Naive thymus-derived CD4-positive, alpha-beta T cell (primary cell): ENCODE data around the gene LAMTOR2. TPM values are rescaled to one million over a fixed set of nuclear protein-coding genes. Genes with fewer than 3 reads are reported as not detected.

ENCODE experiments used
- ATAC-seq: fragments of 150-1000 bp; cut with Tn5 transposase; 2 replicates; pipeline ENCODE4 v1.10.0; 2021; ENCODE audit warnings: mild to moderate bottlenecking, moderate library complexity
- CTCF ChIA-PET: fragments of 350-600 bp; sonication (Branson Sonifier 250); formaldehyde crosslinking; loops from one replicate; lab custom pipeline; 2021; ENCODE audit warnings: antibody characterized with exemption; lab: Charles Lee
- POLR2A ChIA-PET: fragments of 350-600 bp; sonication (Branson Sonifier 250); formaldehyde crosslinking; loops from one replicate; lab custom pipeline; 2021; ENCODE audit warnings: antibody characterized with exemption, inconsistent platforms; lab: Charles Lee
- DNase-seq, 9 donors: peaks; one replicate each; pipeline versions ENCODE4 v3.0.0 to v3.0.0-alpha.2; 2020 to 2022; ENCODE audit warnings: mixed read lengths in 1 of 9
- H3K27ac ChIP-seq: one replicate; pipeline ENCODE4 v1.7.0; 2013; ENCODE audit warnings: mild to moderate bottlenecking, low read depth, low read length, moderate library complexity
- H3K27me3 ChIP-seq, 2 donors: one replicate each; pipeline ENCODE4 v1.7.0; 2013; ENCODE audit warnings: low read length in 2 of 2, mild to moderate bottlenecking in 2 of 2, moderate library complexity in 2 of 2; ENCODE audit not compliant: control insufficient read depth in 2 of 2, insufficient read depth in 2 of 2
- H3K36me3 ChIP-seq, 3 experiments: 1 replicate in 2 of 3; 2 replicates in 1 of 3; pipeline ENCODE4 v1.7.0; 2013; ENCODE audit warnings: low read length in 3 of 3, mild to moderate bottlenecking in 3 of 3, moderate library complexity in 1 of 3; ENCODE audit not compliant: insufficient read depth in 3 of 3, control insufficient read depth in 2 of 3
- H3K4me1 ChIP-seq, 2 donors: one replicate each; pipeline ENCODE4 v1.7.0; 2013; ENCODE audit warnings: low read length in 2 of 2, mild to moderate bottlenecking in 2 of 2, moderate library complexity in 1 of 2; ENCODE audit not compliant: control insufficient read depth in 2 of 2, insufficient read depth in 2 of 2
- H3K4me3 ChIP-seq: 2 replicates; pipeline ENCODE4 v1.7.0; 2013; ENCODE audit warnings: mild to moderate bottlenecking, low read length
- H3K9me3 ChIP-seq, 3 experiments: 1 replicate in 2 of 3; 2 replicates in 1 of 3; pipeline ENCODE4 v1.7.0; 2013; ENCODE audit warnings: low read length in 3 of 3; ENCODE audit not compliant: control insufficient read depth in 2 of 3
- H3K27ac Mint-ChIP-seq, 9 donors: one replicate each; pipeline ENCODE4 v1.8.0; 2020 to 2022; ENCODE audit warnings: mixed read lengths in 9 of 9, mild to moderate bottlenecking in 8 of 9, moderate library complexity in 5 of 9, inconsistent platforms in 2 of 9
- H3K27me3 Mint-ChIP-seq, 5 donors: one replicate each; pipeline ENCODE4 v1.8.0; 2021 to 2022; ENCODE audit warnings: mixed read lengths in 5 of 5, mild to moderate bottlenecking in 1 of 5
- H3K36me3 Mint-ChIP-seq, 5 donors: one replicate each; pipeline ENCODE4 v1.8.0; 2020 to 2022; ENCODE audit warnings: mixed read lengths in 5 of 5, mild to moderate bottlenecking in 3 of 5, inconsistent platforms in 1 of 5
- H3K4me1 Mint-ChIP-seq, 7 donors: one replicate each; pipeline ENCODE4 v1.8.0; 2020 to 2022; ENCODE audit warnings: mixed read lengths in 7 of 7, mild to moderate bottlenecking in 3 of 7, inconsistent platforms in 1 of 7
- H3K4me3 Mint-ChIP-seq, 10 donors: one replicate each; pipeline ENCODE4 v1.8.0; 2020 to 2022; ENCODE audit warnings: mild to moderate bottlenecking in 10 of 10, mixed read lengths in 10 of 10, moderate library complexity in 6 of 10, inconsistent platforms in 2 of 10
- H3K9me3 Mint-ChIP-seq, 11 donors: one replicate each; pipeline ENCODE4 v1.8.0; 2020 to 2022; ENCODE audit warnings: mixed read lengths in 11 of 11, mild to moderate bottlenecking in 4 of 11, inconsistent platforms in 1 of 11, moderate library complexity in 1 of 11
- intact Hi-C, 2 donors: fragments of 100-400 bp; cut with micrococcal nuclease; formaldehyde crosslinking; loops; one replicate each; pipeline ENCODE4 v1.15.1; 2023
- polyA plus RNA-seq, 2 donors: library from polyadenylated mRNA; unstranded; fragments of 300-500 nt; fragmentation: Illumina TruSeq; gene quantifications; one replicate each; pipeline ENCODE4 v1.2.3, GENCODE V29; 2021
- total RNA-seq, 6 experiments: library from RNA in 5 of 6; stranded (reverse) in 5 of 6; gene quantifications; 1 replicate in 5 of 6; 2 replicates in 1 of 6; pipeline ENCODE4 v1.2.3 and lab custom pipeline; 2021 to 2026

Gene LAMTOR2
- total and polyA plus RNA-seq, 7 experiments from 2014 or later: 13.3 to 97.9 (median 31.2) TPM

GRCh38 chr1:156106624-156107488, 52.3 kb downstream of the LAMTOR2 start:
- H3K4me3 ChIP-seq: peak overlapping the region; percentile 39
- ChIA-PET POLR2A (interaction anchor here (0.7 to 1.8 kb wide), 6 partner anchors 9 to 260 kb away, joined by 3 to 9 read pairs (median 4); partner anchors contain the start of gene PMF1), CTCF (interaction anchor here (0.6 to 1.3 kb wide), 4 partner anchors 10 to 294 kb away, joined by 3 to 5 read pairs (median 4); no protein-coding TSS in a partner anchor)
- Mint-ChIP-seq H3K27me3 (peaks cover 0 to 54% (median 0%) of the 10 kb centered on the region in 5 donors), H3K27ac (peak overlapping the region; percentile 88 to 99 (median 96)), H3K4me1 (peaks cover 12 to 45% (median 25%) of the 10 kb centered on the region in 7 donors), H3K36me3 (peaks cover 0 to 2% (median 0%) of the 10 kb centered on the region in 5 donors), H3K4me3 (peak overlapping the region; percentile 39 to 85 (median 74)), H3K9me3 (no peaks in the 10 kb centered on the region)
- peak overlapping the region; percentile 73 for H3K27ac ChIP-seq
- H3K4me1 ChIP-seq: peaks cover 12 to 38% of the 10 kb centered on the region in 2 donors
- H3K36me3 ChIP-seq: no peaks in the 10 kb centered on the region
- H3K9me3 ChIP-seq: no peaks in the 10 kb centered on the region
- ATAC-seq (no peak), DNase-seq (peak in 1 of 9 donors; percentile 52)
- intact Hi-C loops: loop anchor here (1.0 to 2.0 kb wide), 5 partner anchors 7 to 20 kb away; partner anchors contain the start of gene LMNA (in 2 of the 2)
- H3K27me3 ChIP-seq: peaks cover 0 to 2% of the 10 kb centered on the region in 2 donors

GRCh38 chr1:156108057-156108456, 53.5 kb downstream of the LAMTOR2 start:
- DNase-seq: no peak
- intact Hi-C loops: no loop called here
- no peak overlapping the region for H3K27ac ChIP-seq
- CTCF ChIA-PET: interaction anchor here (0.7 kb wide), 1 partner anchor 10 kb away, joined by 5 read pairs; no protein-coding TSS in a partner anchor
- Mint-ChIP-seq H3K27me3 (peaks cover 0 to 60% (median 0%) of the 10 kb centered on the region in 5 donors), H3K4me3 (no peak overlapping the region), H3K36me3 (peaks cover 0 to 2% (median 0%) of the 10 kb centered on the region in 5 donors), H3K27ac (peak overlapping the region in 7 of 9 donors; percentile 6 to 99 (median 96)), H3K4me1 (peaks cover 12 to 45% (median 24%) of the 10 kb centered on the region in 7 donors), H3K9me3 (no peaks in the 10 kb centered on the region)
- no peaks in the 10 kb centered on the region for H3K36me3 ChIP-seq
- H3K9me3 ChIP-seq: no peaks in the 10 kb centered on the region
- peaks cover 12 to 37% of the 10 kb centered on the region in 2 donors for H3K4me1 ChIP-seq
- POLR2A ChIA-PET: interaction anchor here (1.4 kb wide), 1 partner anchor 18 kb away, joined by 4 read pairs; no protein-coding TSS in a partner anchor
- ATAC-seq: no peak
- peaks cover 0 to 2% of the 10 kb centered on the region in 2 donors for H3K27me3 ChIP-seq
- no peak overlapping the region for H3K4me3 ChIP-seq

Other genes with a start within 250 kb of the LAMTOR2 start
- 100 to 1,000 TPM in 4 of 5 experiments, 10 to 100 TPM in 1; 87.2 to 138 (median 106) TPM for gene GON4L, start 197.6 kb upstream of the LAMTOR2 start, total RNA-seq
- gene GON4L, start 197.6 kb upstream of the LAMTOR2 start, polyA plus RNA-seq: 10 to 100 TPM; 25.4 to 40.5 TPM
- gene SYT11, start 195.2 kb upstream of the LAMTOR2 start, total RNA-seq: 10 to 100 TPM in 2 of 5 experiments, 1 to 10 TPM in 3; 1.4 to 22.9 (median 2.7) TPM
- gene SYT11, start 195.2 kb upstream of the LAMTOR2 start, polyA plus RNA-seq: under 1 TPM; 0.39 to 0.48 TPM
- gene RIT1, start 143.4 kb upstream of the LAMTOR2 start, total RNA-seq: 10 to 100 TPM; 34.0 to 83.9 (median 41.4) TPM
- gene RIT1, start 143.4 kb upstream of the LAMTOR2 start, polyA plus RNA-seq: 10 to 100 TPM; 19.1 to 19.7 TPM
- 100 to 1,000 TPM in 2 of 5 experiments, 10 to 100 TPM in 3; 64.6 to 117 (median 79.8) TPM for gene KHDC4, start 120.4 kb upstream of the LAMTOR2 start, total RNA-seq
- gene KHDC4, start 120.4 kb upstream of the LAMTOR2 start, polyA plus RNA-seq: 1 to 10 TPM; 8.1 to 9.3 TPM
- not detected for gene RXFP4, start 113.1 kb upstream of the LAMTOR2 start, total RNA-seq
- gene RXFP4, start 113.1 kb upstream of the LAMTOR2 start, polyA plus RNA-seq: 1 to 10 TPM in 1 of 2 donors, under 1 TPM in 1; 0.60 to 1.3 TPM
- gene ARHGEF2, start 76.2 kb upstream of the LAMTOR2 start, total RNA-seq: 100 to 1,000 TPM; 108 to 236 (median 182) TPM
- 10 to 100 TPM; 17.0 to 28.5 TPM for gene ARHGEF2, start 76.2 kb upstream of the LAMTOR2 start, polyA plus RNA-seq
- 100 to 1,000 TPM; 207 to 278 (median 256) TPM for gene SSR2, start 33.8 kb upstream of the LAMTOR2 start, total RNA-seq
- gene SSR2, start 33.8 kb upstream of the LAMTOR2 start, polyA plus RNA-seq: 100 to 1,000 TPM; 366 to 393 TPM
- 10 to 100 TPM; 16.2 to 37.6 (median 31.3) TPM for gene UBQLN4, start 984 bp upstream of the LAMTOR2 start, total RNA-seq
- gene UBQLN4, start 984 bp upstream of the LAMTOR2 start, polyA plus RNA-seq: 1 to 10 TPM; 6.7 to 9.9 TPM
- 1 to 10 TPM in 4 of 5 experiments, not detected in 1; 1.1 to 2.7 (median 2.2) TPM for gene RAB25, start 6.4 kb downstream of the LAMTOR2 start, total RNA-seq
- 1 to 10 TPM; 1.5 to 1.8 TPM for gene RAB25, start 6.4 kb downstream of the LAMTOR2 start, polyA plus RNA-seq
- under 1 TPM in 4 of 5 experiments, not detected in 1; 0.05 to 0.15 (median 0.13) TPM for gene MEX3A, start 27.7 kb downstream of the LAMTOR2 start, total RNA-seq
- gene MEX3A, start 27.7 kb downstream of the LAMTOR2 start, polyA plus RNA-seq: not detected
- 100 to 1,000 TPM in 2 of 5 experiments, 10 to 100 TPM in 1, 1 to 10 TPM in 2; 5.5 to 470 (median 18.0) TPM for gene LMNA, start 59.9 kb downstream of the LAMTOR2 start, total RNA-seq
- under 1 TPM in 1 of 2 donors, not detected in 1; 0.20 TPM for gene LMNA, start 59.9 kb downstream of the LAMTOR2 start, polyA plus RNA-seq
- 10 to 100 TPM in 1 of 5 experiments, 1 to 10 TPM in 4; 1.8 to 48.6 (median 3.8) TPM for gene SEMA4A, start 98.8 kb downstream of the LAMTOR2 start, total RNA-seq
- gene SEMA4A, start 98.8 kb downstream of the LAMTOR2 start, polyA plus RNA-seq: under 1 TPM; 0.06 to 0.24 TPM
- 10 to 100 TPM; 17.8 to 38.4 (median 19.6) TPM for gene SLC25A44, start 139.3 kb downstream of the LAMTOR2 start, total RNA-seq
- 10 to 100 TPM in 1 of 2 donors, 1 to 10 TPM in 1; 8.3 to 21.2 TPM for gene SLC25A44, start 139.3 kb downstream of the LAMTOR2 start, polyA plus RNA-seq
- gene PMF1, start 158.2 kb downstream of the LAMTOR2 start, total RNA-seq: 10 to 100 TPM; 42.2 to 76.1 (median 58.2) TPM
- gene PMF1, start 158.2 kb downstream of the LAMTOR2 start, polyA plus RNA-seq: 10 to 100 TPM; 72.4 to 81.2 TPM
- 1 to 10 TPM; 2.8 to 7.4 (median 4.9) TPM for gene BGLAP, start 187.4 kb downstream of the LAMTOR2 start, total RNA-seq
- gene BGLAP, start 187.4 kb downstream of the LAMTOR2 start, polyA plus RNA-seq: under 1 TPM in 1 of 2 donors, not detected in 1; 0.33 TPM
- gene PAQR6, start 193.3 kb downstream of the LAMTOR2 start, total RNA-seq: 1 to 10 TPM; 1.4 to 6.2 (median 2.9) TPM
- under 1 TPM in 1 of 2 donors, not detected in 1; 0.22 TPM for gene PAQR6, start 193.3 kb downstream of the LAMTOR2 start, polyA plus RNA-seq
- gene SMG5, start 228.0 kb downstream of the LAMTOR2 start, total RNA-seq: 10 to 100 TPM; 65.7 to 74.0 (median 69.4) TPM
- gene SMG5, start 228.0 kb downstream of the LAMTOR2 start, polyA plus RNA-seq: 10 to 100 TPM; 14.4 to 38.4 TPM
- gene TMEM79, start 229.5 kb downstream of the LAMTOR2 start, total RNA-seq: 10 to 100 TPM in 3 of 5 experiments, 1 to 10 TPM in 2; 4.3 to 18.6 (median 11.2) TPM
- 1 to 10 TPM; 6.5 to 9.8 TPM for gene TMEM79, start 229.5 kb downstream of the LAMTOR2 start, polyA plus RNA-seq
- 10 to 100 TPM; 21.0 to 40.4 (median 24.5) TPM for gene GLMP, start 240.9 kb downstream of the LAMTOR2 start, total RNA-seq
- 10 to 100 TPM; 17.6 to 19.3 TPM for gene GLMP, start 240.9 kb downstream of the LAMTOR2 start, polyA plus RNA-seq
- not detected for gene VHLL, start 244.5 kb downstream of the LAMTOR2 start, total RNA-seq
- gene VHLL, start 244.5 kb downstream of the LAMTOR2 start, polyA plus RNA-seq: not detected